Activated CD4-positive, CD25-positive, alpha-beta regulatory T cell treated with anti-CD3 and anti-CD28 coated beads, Interleukin-2, amount 50 U/mL, for 24 hours (primary cell): ENCODE measurements around the gene BTF3L4.
"Not testable (repeated sequence)": the region's sequence is repeated elsewhere in the genome, so short reads cannot be mapped to it uniquely, and the experiment has no call there.

Experiments used
- ATAC-seq, 2 donors: fragments of 150-1000 bp; cut with Tn5 transposase; one replicate each; pipeline ENCODE4 v1.10.0; 2021; ENCODE audit warnings: mild to moderate bottlenecking in 1 of 2, moderate library complexity in 1 of 2

Gene BTF3L4

DNA sequence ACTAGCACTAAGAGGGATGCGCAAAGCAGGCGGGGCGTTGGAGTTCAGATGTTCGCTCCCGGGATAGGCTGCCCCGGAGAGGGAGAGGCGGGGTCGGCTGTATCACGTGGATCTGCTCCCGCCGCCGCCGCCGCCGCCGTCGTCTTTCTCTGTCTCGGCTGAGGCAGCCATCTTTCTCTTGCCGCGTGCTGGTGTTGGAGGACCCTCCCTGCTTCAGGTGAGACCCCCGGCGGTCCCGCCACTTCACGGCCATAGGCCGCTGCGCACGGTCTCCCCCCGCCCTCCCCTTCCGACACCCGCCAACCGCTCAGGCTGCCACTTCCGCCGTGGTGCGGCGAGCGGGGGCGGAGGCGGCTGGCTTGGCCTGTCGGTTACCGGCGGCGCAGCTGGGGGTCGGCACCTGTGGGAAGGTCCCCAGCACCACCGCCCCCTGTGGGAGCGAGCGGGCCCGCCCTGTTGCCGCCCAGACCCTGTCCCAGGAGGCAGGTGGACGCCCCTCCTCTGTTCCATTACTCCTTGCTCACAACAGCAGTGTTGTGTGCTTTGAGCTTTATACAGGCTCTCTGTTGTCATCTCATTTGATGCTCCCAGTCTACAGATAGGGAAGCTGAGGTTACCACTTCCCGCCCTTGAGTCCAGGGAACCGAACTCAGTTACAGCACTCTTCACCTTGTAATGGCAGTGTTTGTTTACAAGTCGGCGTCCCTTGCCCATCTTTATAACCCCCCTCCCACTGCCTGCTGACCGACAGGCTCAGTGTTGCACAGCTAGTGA, at the start of gene BTF3L4:
TSS of gene BTF3L4 (plus strand) at position 133 of the 774 bp plus-strand sequence. CDS start 3,553 bp downstream, outside the sequence.
- ATAC-seq: peak; percentile 97 to 98

DNA sequence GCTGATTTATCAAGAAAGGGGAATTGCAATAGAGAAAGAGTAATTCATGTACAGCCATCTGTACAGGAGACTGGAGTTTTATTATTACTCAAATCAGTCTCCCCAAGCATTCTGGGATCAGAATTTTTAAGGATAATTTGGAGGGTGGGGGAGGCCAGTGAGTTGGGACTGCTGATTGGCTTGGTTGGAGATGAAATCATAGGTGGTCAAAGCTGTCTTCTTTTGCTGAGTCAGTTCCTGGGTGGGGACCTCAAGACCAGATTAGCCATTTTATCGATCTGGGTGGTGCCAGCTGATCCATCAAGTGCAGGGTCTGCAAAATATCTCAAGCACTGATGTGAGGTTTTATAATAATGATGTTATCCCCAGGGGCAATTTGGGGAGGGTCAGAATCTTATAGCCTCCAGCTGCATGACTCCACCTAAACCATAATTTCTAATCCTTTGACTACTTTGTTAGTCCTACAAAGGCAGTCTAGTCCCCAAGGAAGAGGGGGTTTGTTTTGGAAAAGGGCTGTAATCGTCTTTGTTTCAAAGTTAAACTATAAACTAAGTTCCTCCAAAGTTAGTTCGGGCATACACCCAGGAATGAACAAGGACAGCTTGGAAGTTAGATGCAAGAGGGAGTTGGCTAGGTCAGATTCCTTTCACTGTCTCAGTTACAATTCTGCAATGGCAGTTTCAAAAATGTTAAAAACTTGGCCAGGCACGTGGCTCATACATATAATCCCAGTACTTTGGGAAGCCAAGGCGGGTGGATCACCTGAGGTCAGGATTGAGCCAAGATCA, 48.7 kb upstream of the BTF3L4 start:
- no peak for ATAC-seq

DNA sequence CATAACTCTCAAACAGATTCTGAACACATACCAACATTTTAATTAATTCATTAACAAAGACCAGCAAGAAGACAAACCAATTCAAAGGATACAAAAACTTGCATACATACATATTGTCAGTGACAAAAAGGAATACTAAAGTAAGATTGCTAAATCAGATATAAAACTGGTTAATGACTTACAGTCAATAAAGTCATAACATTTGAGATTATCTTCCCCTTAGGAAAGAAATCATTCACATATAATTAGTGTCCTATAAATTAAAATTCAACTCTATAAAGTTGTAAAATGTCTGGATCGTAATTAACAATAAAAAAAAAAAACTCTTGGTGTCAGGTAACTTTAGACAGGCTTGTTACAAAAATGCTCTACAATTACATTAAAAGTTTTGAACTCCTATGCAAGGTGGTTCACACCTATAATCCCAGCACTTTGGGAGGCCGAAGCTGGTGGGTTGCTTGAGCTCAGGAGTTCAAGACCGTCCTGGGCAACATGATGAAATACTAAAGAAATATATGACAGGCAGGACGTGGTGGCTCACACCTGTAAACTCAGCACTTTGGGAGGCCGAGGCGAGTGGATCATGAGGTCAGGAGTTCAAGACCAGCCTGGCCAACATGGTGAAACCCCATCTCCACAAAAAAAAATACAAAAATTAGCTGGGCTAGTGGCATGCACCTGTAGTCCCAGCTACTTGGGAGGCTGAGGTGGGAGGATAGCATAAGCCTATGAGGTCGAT, 47.9 kb upstream of the BTF3L4 start:
- no peak for ATAC-seq

DNA sequence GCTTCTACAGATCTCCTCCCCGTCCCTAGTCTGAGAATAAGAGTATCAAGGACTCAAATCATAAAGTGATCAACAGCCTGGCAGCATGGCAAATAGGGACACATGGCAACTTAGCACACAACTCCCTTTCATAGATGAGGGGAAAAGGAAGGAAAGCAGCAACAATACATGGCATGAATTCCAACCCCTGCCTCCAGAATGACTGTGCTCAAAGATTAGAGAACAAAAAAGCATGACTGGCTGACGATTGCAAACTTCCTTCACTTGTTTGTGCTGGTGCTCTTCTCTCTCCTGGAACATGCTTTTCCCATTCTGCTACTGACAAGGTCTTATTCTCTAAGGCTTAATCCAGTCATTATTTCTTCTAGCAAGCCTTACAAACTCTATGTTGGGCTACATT, 34.0 kb upstream of the BTF3L4 start:
- ATAC-seq: no peak

DNA sequence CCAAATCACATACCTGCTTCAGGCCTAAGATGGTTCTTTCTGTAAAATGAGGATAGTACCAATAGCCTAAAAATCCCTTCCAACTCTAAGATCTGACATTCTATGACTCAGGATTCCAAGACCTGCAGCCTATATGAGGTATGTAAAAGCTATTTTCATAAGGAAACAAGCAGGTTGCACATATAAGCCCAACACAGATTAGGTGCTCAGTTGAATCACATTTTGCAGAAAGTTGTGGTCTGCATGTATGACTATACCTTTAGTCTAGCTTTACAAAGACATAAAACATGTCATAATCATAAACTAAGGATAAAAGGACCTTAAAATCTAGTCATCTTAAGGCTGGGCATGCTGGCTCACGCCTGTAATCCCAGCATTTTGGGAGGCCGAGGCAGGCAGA, 29.8 kb upstream of the BTF3L4 start:
- no peak for ATAC-seq

DNA sequence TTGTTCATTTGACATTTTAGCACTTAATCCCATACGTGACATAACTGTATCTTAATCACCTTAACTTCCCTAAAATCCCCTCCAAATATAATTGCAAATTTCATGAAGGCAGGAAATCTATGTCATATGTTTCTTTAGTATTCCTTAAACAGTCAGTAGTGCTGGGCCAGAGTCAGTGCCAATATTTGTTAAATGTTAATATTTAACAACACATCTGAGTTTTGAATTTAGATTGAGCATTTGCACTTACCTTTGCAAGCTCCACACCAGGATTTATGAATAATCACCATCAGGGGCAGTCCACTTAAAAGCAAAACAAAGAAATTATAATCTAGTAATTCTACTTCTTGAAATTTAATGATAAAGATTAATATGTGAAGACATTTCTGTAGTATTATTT, 27.8 kb upstream of the BTF3L4 start:
- ATAC-seq: no peak

DNA sequence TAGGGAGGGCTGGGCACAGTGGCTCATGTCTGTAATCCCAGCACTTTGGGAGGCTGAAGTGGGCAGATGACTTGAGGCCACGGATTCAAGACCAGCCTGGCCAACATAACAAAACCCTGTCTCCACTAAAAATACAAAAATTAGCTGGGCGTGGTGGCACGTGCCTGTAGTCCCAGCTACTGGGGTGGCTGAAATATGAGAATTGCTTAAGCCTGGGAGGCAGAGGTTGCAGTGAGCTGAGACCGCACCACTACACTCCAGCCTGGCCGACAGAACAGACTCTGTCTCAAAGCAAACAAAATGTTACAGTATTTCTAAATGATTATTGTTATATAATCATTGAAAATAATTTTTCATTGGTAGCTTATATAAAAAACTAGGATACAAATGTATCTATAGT, 27.3 kb upstream of the BTF3L4 start:
- ATAC-seq: not testable (repeated sequence)

DNA sequence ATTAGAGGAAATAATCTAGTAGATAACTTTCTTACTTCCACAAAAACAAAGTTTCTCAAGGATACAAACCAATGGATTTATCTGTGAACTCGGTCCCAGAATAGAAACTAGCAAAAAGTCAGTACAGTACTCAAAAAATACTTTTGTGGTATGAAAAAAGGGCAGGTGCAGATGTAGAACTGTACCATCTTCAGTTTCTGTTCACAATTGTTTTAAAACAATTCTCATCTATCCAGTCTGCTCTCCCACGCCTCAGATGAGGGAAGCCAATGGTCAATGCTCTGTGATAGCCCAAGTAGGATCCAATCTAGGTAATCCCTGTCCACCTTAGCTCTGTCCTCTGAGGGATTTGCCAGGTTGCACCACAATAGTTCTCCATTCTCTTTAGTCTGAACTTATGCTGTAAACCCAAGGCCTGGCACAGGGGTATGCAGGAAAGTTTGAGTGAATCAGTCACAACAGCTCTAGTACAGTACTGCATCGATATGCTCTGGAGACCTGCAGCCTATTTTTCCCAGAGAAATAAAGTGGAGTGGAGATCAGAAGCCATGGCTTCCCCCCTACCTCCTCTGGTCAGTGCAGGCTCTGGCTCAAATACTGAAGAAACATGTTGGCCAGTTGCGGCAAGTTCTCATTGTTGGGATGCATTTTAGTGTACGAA, 23.8 kb upstream of the BTF3L4 start:
- no peak for ATAC-seq

DNA sequence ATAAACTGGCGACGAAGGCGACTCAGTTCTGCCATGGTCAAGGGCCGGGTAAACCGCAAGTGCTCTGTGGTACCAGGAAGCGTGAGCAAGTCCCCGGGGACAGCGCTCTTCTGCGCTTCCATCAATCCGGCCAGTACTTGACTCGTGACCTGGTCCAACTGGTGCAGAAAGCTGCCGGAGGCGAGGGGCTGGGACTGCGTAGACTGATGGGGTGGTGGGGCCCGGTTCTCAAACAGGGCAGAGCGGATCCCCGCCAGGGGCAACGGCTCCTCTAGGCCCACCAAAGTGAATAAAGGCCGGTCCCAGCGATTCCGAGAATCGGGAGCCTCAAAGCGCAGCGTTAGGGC, 23.3 kb upstream of the BTF3L4 start:
- no peak for ATAC-seq

DNA sequence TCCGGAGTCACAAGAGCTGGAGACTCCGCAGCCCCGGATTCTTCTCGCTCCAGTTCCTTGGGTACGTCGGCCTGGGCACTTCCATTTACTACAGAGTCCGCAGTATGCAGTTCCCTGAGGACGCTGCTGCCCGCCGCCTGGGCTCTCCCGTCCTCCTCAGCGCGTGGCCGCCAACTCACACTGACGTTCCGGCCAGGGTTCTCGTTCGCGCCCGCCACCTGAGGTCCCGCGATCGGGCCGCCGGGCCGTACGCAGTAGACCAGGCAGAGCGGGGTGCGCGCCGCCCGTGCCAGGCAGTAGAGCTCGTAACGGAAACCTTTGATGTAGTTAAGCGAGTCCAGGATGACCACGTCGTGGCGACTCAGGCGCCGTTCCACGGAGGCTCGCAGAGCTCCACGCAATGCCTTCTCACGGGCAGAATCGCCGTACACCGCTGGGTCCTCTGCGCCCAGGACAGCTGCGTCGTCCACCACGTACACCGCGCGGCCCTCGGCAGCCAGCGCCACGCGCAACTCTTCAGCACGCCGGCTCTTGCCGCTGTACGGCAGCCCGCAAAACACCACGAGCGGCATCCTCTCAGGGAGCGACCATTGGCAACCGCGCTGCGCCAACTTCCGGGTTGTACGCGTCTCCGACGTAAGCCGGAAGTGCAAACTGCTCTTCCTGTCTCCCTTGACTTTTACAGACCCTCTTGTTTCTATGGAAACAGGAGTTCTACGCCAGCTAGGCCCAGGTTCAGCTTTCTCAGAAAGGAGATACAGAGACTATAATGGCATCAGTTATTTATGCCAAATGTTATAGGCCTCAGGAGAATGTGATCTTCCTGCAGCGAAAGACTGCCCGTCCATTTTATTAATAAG, 22.7 kb upstream of the BTF3L4 start, which contains the start of gene KTI12:
TSS of gene KTI12 (minus strand) at position 621 of the 860 bp plus-strand sequence. CDS start at position 572, 49 bp downstream.
- ATAC-seq: peak; percentile 94 to 96

DNA sequence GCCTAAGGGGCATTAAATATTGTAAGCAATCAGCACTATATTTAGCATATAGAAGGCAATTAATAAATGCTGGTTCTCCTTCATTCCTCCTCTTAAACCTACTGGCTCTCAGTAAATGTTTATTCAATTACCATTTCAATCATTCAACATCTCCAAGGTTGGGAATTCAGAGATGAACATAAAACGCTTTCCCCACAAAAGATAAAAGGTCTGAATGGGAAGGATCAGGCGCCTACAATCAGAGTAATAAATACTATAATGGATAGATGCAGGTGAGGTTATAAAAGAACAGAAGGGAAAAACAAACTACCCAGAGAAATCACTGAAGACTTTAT, 22.1 kb upstream of the BTF3L4 start:
- ATAC-seq: no peak

DNA sequence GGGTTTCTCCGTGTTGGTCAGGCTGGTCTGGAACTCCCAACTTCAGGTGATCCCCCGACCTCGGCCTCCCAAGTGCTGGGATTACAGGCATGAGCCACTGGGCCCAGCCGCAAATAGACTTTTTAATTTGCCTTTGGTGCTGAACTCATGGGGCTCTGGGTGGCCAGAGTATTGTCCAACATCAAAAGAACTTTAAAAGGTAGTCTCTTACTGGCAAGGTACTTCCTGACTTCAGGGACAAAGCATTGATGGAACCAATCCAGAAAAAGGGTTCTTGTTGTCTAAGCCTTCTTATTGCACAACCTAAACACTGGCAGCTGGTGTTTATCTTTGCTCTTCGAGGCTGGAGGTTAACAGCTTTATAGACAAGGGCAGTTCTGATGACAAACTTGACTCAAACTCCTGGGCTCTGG, 18.7 kb upstream of the BTF3L4 start:
- no peak for ATAC-seq

DNA sequence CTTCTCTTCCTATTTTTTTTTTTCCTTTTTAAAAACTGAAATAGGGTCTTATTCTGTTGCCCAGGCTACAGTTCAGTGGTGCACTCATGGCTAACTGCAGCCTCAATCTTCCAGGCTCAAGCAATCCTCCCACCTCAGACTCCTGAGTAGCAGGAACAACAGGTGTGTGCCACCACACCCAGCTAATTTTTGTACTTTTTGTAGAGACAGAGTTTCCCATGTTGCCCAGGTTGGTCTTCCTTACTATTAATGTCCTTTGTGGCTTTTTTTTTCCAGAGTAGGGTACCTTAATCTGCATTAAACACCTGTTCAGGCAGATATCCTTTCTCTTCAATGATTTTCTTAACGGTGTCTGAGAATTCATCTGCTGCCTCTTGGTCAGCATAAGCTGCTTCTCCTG, 18.2 kb upstream of the BTF3L4 start:
- ATAC-seq: no peak

DNA sequence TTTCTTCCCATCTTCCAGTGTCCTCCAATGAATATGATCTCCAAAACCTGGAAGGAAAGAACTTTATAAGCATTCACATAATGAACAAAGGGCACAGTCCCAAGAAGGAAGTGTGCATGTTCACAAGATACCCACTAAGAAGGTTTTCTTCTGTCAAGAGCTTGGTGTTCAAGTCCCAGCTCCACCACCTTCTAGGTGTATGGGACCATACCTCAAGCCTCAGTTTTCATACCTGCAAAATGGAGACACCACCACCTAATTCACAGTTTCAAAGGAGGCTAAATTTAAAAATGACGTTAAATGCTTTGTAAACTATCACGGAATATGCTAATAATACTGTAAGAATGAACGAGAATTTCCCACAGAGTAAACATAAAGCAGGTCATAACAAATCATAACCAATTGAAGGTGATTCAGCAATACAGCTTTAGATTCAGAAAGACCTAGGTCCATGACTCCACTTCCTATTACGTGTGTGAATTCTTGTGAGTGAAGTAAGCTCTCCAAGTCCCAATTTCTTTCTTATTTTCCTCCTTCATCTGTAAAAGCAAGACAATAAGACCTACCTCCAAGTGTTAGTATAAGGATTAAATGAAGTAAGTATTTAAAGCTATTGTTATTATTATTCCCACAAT, 14.4 kb upstream of the BTF3L4 start:
- no peak for ATAC-seq

DNA sequence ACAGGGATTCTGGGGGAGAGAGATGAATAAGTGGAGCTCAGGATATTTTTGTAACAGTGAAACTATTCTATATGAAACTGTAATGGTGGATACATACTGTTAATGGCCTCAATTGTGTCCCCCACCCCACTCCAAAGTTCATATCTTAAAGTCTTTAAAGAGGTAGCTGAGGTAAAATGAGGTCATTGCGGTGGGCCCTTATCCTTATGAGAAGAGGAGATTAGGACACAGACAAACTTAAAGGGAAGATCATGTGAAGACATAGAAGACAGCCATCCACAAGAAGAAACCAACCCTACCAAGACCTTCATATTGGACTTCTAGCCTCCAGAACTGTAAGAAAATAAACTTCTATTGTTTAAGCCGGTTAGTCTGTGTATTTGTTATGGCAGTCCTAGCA, 10.9 kb upstream of the BTF3L4 start:
- no peak for ATAC-seq

DNA sequence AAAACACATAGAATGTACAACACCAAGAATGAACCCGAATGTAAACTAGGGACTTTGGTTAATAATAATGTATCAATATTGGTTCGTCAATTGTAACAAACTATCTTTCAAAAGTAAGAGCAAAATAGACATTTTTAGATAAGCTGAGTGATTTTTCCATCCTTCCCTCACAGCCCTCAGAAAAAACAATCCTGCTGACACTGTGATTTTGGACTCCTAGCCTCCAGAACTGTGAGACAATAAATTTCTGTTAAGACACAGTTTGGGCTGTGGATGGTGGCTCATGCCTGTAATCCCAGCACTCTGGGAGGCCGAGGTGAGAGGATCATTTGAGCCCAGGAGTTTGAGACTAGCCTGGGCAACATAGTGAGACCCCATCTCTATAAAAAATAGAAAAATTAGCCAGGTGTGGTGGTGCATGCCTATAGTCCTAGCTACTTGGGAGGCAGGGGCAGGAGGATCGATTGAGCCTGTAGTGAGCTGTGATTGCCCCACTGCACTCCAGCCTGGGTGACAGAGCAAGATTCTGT, 10.4 kb upstream of the BTF3L4 start:
- not testable (repeated sequence) for ATAC-seq

DNA sequence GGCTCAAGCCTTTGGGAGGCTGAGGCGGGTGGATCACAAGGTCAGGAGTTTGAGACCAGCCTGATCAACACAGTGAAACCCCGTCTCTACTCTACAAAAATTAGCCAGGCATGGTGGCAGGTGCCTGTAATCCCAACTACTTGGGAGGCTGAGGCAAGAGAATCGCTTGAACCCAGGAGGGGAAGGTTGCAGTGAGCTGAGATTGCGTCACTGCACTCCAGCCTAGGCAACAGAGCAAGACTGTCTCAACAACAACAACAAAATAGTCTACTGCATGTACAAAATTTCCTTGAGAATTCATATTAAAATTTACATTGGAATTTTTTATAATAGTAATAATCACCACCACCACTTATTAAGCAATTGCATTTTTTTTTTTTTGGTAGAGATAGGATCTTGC, 6.8 kb upstream of the BTF3L4 start:
- not testable (repeated sequence) for ATAC-seq

DNA sequence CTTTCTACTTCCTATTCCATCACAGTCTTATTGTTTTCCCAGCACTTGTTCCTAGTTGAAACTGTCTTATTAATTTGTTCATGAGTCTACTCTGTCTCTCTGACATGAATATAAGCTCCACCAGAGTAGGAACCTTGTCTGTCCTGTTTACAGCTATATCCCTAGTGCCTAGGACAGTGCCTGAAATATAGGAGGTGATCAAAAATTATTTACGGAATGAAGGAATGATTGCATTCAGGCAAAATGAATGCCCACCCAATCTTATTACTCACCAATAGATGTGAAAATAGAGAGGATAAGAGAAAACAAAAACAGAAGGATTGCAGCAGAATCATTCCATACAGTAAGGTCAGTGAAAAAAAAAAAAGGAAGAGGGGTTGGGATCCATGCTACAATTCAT, 2.2 kb upstream of the BTF3L4 start:
- no peak for ATAC-seq

DNA sequence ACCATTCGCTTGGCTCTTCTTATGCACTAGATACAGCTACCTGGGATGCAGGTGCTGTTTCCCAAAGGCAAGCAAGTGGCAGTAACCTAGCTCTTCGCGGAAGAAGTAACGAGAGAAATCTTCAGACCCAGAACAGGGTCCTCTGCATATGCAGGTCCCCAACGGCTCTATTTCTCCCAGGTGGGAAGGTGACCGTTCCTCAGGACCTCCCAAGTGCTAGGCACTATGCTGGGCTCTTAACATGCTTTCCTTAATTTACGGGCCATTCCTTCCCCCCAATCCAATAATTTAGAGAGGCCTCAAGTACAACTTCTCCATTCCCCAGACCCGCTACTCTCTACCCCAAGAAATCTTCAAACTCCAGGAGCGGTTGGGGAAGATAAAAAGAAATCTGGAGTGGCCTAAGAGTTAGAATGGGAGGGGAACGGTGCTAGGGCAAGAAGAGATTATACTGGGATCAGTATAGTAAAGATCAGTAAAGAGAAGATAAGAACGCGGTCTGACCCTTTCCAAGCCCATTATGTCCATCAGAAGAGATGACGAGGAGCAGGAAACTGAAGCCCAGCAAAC, 1.5 kb upstream of the BTF3L4 start:
- ATAC-seq: no peak

DNA sequence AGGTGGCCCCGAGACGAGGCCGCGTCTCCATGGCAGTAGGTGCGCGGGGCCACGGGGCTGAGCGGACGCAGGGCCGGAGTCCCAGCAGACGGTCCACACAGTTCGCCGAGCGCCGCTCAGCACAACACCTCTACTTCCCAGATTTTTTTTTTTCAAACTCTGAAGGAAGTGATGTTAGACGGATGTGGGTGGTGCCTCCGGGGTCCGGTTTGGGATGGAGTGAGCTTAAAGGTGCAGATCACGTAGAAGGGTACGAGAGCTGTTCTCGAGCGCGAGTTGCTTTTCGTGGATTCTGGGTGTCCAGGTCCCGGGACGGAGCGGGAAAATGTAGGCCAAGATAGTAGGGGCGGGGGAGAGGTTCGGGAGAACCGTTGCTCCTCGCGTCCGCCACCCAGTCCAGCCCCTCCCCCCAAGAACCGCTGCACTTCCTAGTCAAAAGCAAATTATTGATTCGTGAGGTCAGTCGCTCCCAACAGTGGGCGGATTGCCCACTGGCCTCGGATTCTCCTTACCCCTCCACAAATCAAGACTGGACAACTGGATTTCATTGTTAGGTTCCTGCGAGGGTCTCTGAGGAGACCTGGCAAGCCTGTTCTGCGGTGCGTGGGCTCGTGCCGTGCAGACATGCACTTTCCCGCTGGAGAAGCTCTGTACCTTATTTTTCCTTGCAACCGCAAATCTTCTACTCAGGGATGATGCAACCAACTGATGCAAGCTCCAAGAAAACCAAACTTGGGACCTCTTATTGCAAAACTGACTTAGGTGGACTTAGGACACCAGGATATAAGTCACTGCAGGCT, 829 bp upstream of the BTF3L4 start, which contains the start of gene TXNDC12:
TSS of gene TXNDC12 (minus strand) at position 126 of the 800 bp plus-strand sequence. CDS start at position 31, 95 bp downstream.
- peak; percentile 37 to 39 for ATAC-seq
